Right ventricle myocardium superior (tissue), 1 donor: ENCODE data around the gene HYAL3. TPM values are rescaled to one million over a fixed set of nuclear protein-coding genes. Genes with fewer than 3 reads are reported as not detected.
A peak's percentile ranks its signal among the peaks of the same experiment; 100 is the strongest.
"Not testable (repeated sequence)": the region's sequence is repeated elsewhere in the genome, so short reads cannot be mapped to it uniquely, and the experiment has no call there.

Source experiments
- ATAC-seq: fragments of 200-7000 bp; cut with Tn5 transposase; one replicate; pipeline ENCODE4 v1.9.1; 2020; ENCODE audit warnings: mild to moderate bottlenecking; ENCODE audit not compliant: poor library complexity
- DNase-seq: peaks from one replicate; pipeline ENCODE4 v3.0.0-alpha.2; 2020
- intact Hi-C: fragments of 100-400 bp; cut with DNase I; formaldehyde crosslinking; loops from one replicate; pipeline ENCODE4 v1.11.2; 2022
- total RNA-seq: library from RNA; stranded (reverse); fragmentation: NEBNext Ultra II Directional; extraction: Animal tissue kit (Norgen Biotek cat#: 25700); gene quantifications from one replicate; pipeline ENCODE4 v1.2.1, GENCODE V29; 2021
- donor health status: DM: no; HTN: yes; CAD: no; lungs with severe emphysema.

Gene HYAL3
- total RNA-seq, 1 donor from 2014 or later, result 1.2 TPM

GRCh38 chr3:50319181-50319893, 20.1 kb upstream of the HYAL3 start:
- no peak for DNase-seq
- ATAC-seq, result no peak
- intact Hi-C loops, result no loop called here

- ATAC-seq, result no peak
- intact Hi-C loops, result no loop called here
- DNase-seq, result no peak
Measured at GRCh38 chr3:50318615-50319014, 19.4 kb upstream of the HYAL3 start.

GRCh38 chr3:50318163-50318562, 19.0 kb upstream of the HYAL3 start:
- no peak for ATAC-seq
- intact Hi-C loops, result no loop called here
- DNase-seq, result no peak

- intact Hi-C loops, result no loop called here
- DNase-seq (no peak), ATAC-seq (no peak)
Measured at GRCh38 chr3:50317300-50317699, 18.1 kb upstream of the HYAL3 start.

- intact Hi-C loops, result no loop called here
- ATAC-seq (no peak), DNase-seq (no peak)
Measured at GRCh38 chr3:50316657-50317242, 17.5 kb upstream of the HYAL3 start.

GRCh38 chr3:50314816-50315215, 15.6 kb upstream of the HYAL3 start:
- no peak for DNase-seq
- no peak for ATAC-seq
- intact Hi-C loops, result no loop called here

- peak; percentile 44 for ATAC-seq
- no peak for DNase-seq
Measured at GRCh38 chr3:50314342-50314741, 15.1 kb upstream of the HYAL3 start.

GRCh38 chr3:50312041-50312440, 12.8 kb upstream of the HYAL3 start:
- intact Hi-C loops, DNase-seq, ATAC-seq: not testable (repeated sequence)

More at GRCh38 chr3:50314342-50314741, 15.1 kb upstream of the HYAL3 start:
- intact Hi-C loops, result no loop called here

- intact Hi-C loops, result no loop called here
- DNase-seq, result peak; percentile 16
- ATAC-seq, result no peak
Measured at GRCh38 chr3:50304601-50305000, 5.4 kb upstream of the HYAL3 start.

GRCh38 chr3:50303013-50303815, 4.0 kb upstream of the HYAL3 start, which contains the start of gene HYAL1:
HYAL1 (minus strand) TSS chr3:50303574; CDS start chr3:50302956, 618 bp downstream.
- DNase-seq (peak; percentile 88), ATAC-seq (peak; percentile 51)
- intact Hi-C loops, result no loop called here

- no peak for DNase-seq
- ATAC-seq, result no peak
- intact Hi-C loops, result no loop called here
Measured at GRCh38 chr3:50302095-50303012, 3.1 kb upstream of the HYAL3 start.

GRCh38 chr3:50300681-50301254, 1.6 kb upstream of the HYAL3 start:
- ATAC-seq, result no peak
- no peak for DNase-seq

GRCh38 chr3:50299929-50300680, 900 bp upstream of the HYAL3 start:
- no peak for DNase-seq
- ATAC-seq, result peak; percentile 0
- intact Hi-C loops, result no loop called here

More at GRCh38 chr3:50300681-50301254, 1.6 kb upstream of the HYAL3 start:
- intact Hi-C loops, result no loop called here

- intact Hi-C loops, result no loop called here
- no peak for ATAC-seq
- DNase-seq, result no peak
Measured at GRCh38 chr3:50299638-50299928, 378 bp upstream of the HYAL3 start.

GRCh38 chr3:50297896-50298725, 1.1 kb downstream of the HYAL3 start:
- intact Hi-C loops, result no loop called here
- no peak for ATAC-seq
- DNase-seq, result no peak

- DNase-seq, result no peak
- ATAC-seq, result no peak
- intact Hi-C loops, result no loop called here
Measured at GRCh38 chr3:50297384-50297775, 1.8 kb downstream of the HYAL3 start.
